ENCODE data around the gene RNF44. TPM values are rescaled to one million over a fixed set of nuclear protein-coding genes. Genes with fewer than 3 reads are reported as not detected.

The RNF44 gene
- total RNA-seq, 4 donors from 2014 or later, result 29.6 to 45.7 (median 33.7) TPM

- H3K4me3 ChIP-seq (ENCODE audit: low read depth, poor library complexity, severe bottlenecking), result no peak overlapping the region
- no peak for DNase-seq (ENCODE audit: low spot score in 2 of 2)
- intact Hi-C loops (cut with DNase I; ENCODE audit: low total_unique reads), result no loop called here
- WGBS, 2 donors, result 69 to 71% methylated on average over 16 of the region's 16 CpGs
- TF ChIP-seq POLR2A (IDR thresholded peaks at IDR 0.05), result no peak
- TF ChIP-seq CTCF (IDR thresholded peaks at IDR 0.05), result no peak
Observed at GRCh38 chr5:176519810-176520720, 17.1 kb downstream of the RNF44 start.

- 81% methylated on average over 7 of the region's 7 CpGs for WGBS, 2 donors
- intact Hi-C loops (cut with DNase I; ENCODE audit: low total_unique reads), result no loop called here
- no peak for TF ChIP-seq POLR2A (IDR thresholded peaks at IDR 0.05)
- TF ChIP-seq CTCF (IDR thresholded peaks at IDR 0.05), result no peak
- H3K4me3 ChIP-seq (ENCODE audit: low read depth, poor library complexity, severe bottlenecking), result no peak overlapping the region
- DNase-seq (ENCODE audit: low spot score in 2 of 2), result no peak
Observed at GRCh38 chr5:176517053-176517661, 20.0 kb downstream of the RNF44 start.

GRCh38 chr5:176515396-176515795 lies 21.8 kb downstream of the RNF44 start:
- intact Hi-C loops (cut with DNase I; ENCODE audit: low total_unique reads), result no loop called here
- no peak for TF ChIP-seq CTCF (IDR thresholded peaks at IDR 0.05)
- no peak for TF ChIP-seq POLR2A (IDR thresholded peaks at IDR 0.05)
- H3K4me3 ChIP-seq (ENCODE audit: low read depth, poor library complexity, severe bottlenecking), result no peak overlapping the region
- no peak for DNase-seq (ENCODE audit: low spot score in 2 of 2)
- 84 to 91% methylated on average over 4 of the region's 4 CpGs for WGBS, 2 donors

- WGBS, 2 donors, result 77 to 79% methylated on average over 11 of the region's 11 CpGs
- intact Hi-C loops (cut with DNase I; ENCODE audit: low total_unique reads), result no loop called here
- TF ChIP-seq CTCF (IDR thresholded peaks at IDR 0.05) (no peak), POLR2A (IDR thresholded peaks at IDR 0.05) (no peak)
- no peak overlapping the region for H3K4me3 ChIP-seq (ENCODE audit: low read depth, poor library complexity, severe bottlenecking)
- DNase-seq (ENCODE audit: low spot score in 2 of 2), result peak in 1 of 2 donors; percentile 23
Observed at GRCh38 chr5:176514244-176514950, 22.8 kb downstream of the RNF44 start.

- intact Hi-C loops (cut with DNase I; ENCODE audit: low total_unique reads), result no loop called here
- no peak for TF ChIP-seq CTCF (IDR thresholded peaks at IDR 0.05)
- TF ChIP-seq POLR2A (IDR thresholded peaks at IDR 0.05), result no peak
- DNase-seq (ENCODE audit: low spot score in 2 of 2), result peak in 1 of 2 donors; percentile 9
- no peak overlapping the region for H3K4me3 ChIP-seq (ENCODE audit: low read depth, poor library complexity, severe bottlenecking)
- 87 to 89% methylated on average over 12 of the region's 12 CpGs for WGBS, 2 donors
Observed at GRCh38 chr5:176513788-176514187, 23.4 kb downstream of the RNF44 start.
